Measurements from ENCODE around the gene AACS. TPM values are rescaled to one million over a fixed set of nuclear protein-coding genes. Genes with fewer than 3 reads are reported as not detected.
"Not testable (repeated sequence)": the region's sequence is repeated elsewhere in the genome, so short reads cannot be mapped to it uniquely, and the experiment has no call there.

AACS gene
- total and polyA plus RNA-seq, 4 donors, result 3.4 to 13.6 (median 7.3) TPM

DNA sequence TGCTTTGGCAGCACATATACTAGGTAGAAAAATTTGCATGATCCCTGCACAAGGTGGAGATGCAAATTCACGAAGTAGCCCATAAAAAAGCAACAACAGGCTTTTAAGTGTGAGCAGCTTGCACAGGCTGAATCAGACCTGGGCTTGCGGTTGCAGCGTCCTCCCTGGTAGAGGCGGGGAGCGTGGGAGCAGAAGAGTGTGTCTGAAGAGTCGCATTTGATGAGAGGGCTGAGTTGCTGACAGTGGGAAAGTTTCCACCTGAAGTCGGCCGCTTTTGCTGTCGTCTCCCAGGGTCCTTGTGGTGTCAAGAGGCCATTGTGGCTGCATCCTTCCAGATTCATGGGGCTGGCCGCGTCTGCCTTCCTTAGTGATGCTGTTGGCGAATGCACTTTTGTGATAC is 6.2 kb downstream of the AACS start:
- Histone ChIP-seq H3K27me3 (ENCODE audit: control insufficient read depth in 4 of 4, insufficient read depth in 4 of 4, low read length in 3 of 4) (no peaks in the 10 kb centered on the region), H3K9me3 (ENCODE audit: control insufficient read depth in 4 of 4, low read length in 3 of 4) (no peaks in the 10 kb centered on the region), H3K27ac (ENCODE audit: low read depth in 1 of 2, low read length in 2 of 2) (no peak overlapping the region), H3K4me3 (ENCODE audit: low read depth in 1 of 3, low read length in 3 of 3) (no peak overlapping the region), H3K4me1 (ENCODE audit: control insufficient read depth in 4 of 4, insufficient read depth in 4 of 4, low read length in 3 of 4) (no peaks in the 10 kb centered on the region), H3K9ac (ENCODE audit: low read depth in 1 of 2, low read length in 2 of 2) (no peak overlapping the region), H3K36me3 (ENCODE audit: control insufficient read depth in 4 of 4, insufficient read depth in 3 of 4, low read depth in 1 of 4, low read length in 3 of 4) (peaks cover 0 to 3% (median 1%) of the 10 kb centered on the region in 4 donors)
- TF ChIP-seq NR2F2 (IDR thresholded peaks at IDR 0.05), result no peak
- TF ChIP-seq, protein P1, sequence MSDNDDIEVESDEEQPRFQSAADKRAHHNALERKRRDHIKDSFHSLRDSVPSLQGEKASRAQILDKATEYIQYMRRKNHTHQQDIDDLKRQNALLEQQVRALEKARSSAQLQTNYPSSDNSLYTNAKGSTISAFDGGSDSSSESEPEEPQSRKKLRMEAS (IDR thresholded peaks at IDR 0.05), result no peak
- no peak for TF ChIP-seq EGR1 (IDR thresholded peaks at IDR 0.05; ENCODE audit: low read depth in 2 of 2)
- no peak for TF ChIP-seq RXRA (IDR thresholded peaks at IDR 0.05)
- DNase-seq (ENCODE audit: low spot score), result no peak
- WGBS, result 97% methylated on average over 12 of the region's 12 CpGs

DNA sequence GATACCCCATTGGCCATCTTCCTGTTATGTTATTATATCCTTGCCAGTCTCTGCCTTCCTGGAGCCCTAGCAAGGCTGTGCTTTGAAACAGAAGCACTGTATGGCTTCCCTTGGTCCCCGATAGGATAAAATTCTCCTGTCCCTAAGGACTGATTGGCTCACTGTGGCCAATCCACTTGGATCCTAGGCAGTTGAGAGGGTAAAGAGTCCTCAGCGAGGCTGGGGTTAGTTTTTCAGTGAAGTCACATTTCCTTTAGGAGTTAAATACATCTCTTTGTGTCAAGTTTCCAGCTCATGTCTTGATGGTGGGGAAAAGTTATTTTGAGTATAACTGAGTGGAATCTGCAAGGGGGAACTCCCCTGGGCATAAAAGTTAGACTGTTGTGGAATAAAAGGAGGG is 7.3 kb downstream of the AACS start:
- Histone ChIP-seq H3K4me3 (ENCODE audit: low read depth in 1 of 3, low read length in 3 of 3) (no peak overlapping the region), H3K27ac (ENCODE audit: low read depth in 1 of 2, low read length in 2 of 2) (no peak overlapping the region), H3K9me3 (ENCODE audit: control insufficient read depth in 4 of 4, low read length in 3 of 4) (no peaks in the 10 kb centered on the region), H3K27me3 (ENCODE audit: control insufficient read depth in 4 of 4, insufficient read depth in 4 of 4, low read length in 3 of 4) (no peaks in the 10 kb centered on the region), H3K4me1 (ENCODE audit: control insufficient read depth in 4 of 4, insufficient read depth in 4 of 4, low read length in 3 of 4) (no peaks in the 10 kb centered on the region), H3K36me3 (ENCODE audit: control insufficient read depth in 4 of 4, insufficient read depth in 3 of 4, low read depth in 1 of 4, low read length in 3 of 4) (peaks cover 0 to 3% (median 2%) of the 10 kb centered on the region in 4 donors), H3K9ac (ENCODE audit: low read depth in 1 of 2, low read length in 2 of 2) (no peak overlapping the region)
- TF ChIP-seq RXRA (IDR thresholded peaks at IDR 0.05) (no peak), EGR1 (IDR thresholded peaks at IDR 0.05; ENCODE audit: low read depth in 2 of 2) (no peak), HNF4A (conservative IDR thresholded peaks at IDR 0.05) (no peak), FOXA2 (IDR thresholded peaks at IDR 0.05) (no peak), NR2F2 (IDR thresholded peaks at IDR 0.05) (no peak), YY1 (IDR thresholded peaks at IDR 0.05) (no peak), GABPA (IDR thresholded peaks at IDR 0.05 in 1 of 2, conservative IDR thresholded peaks at IDR 0.05 in 1 of 2) (no peak), TAF1 (conservative IDR thresholded peaks at IDR 0.05) (no peak), SP1 (IDR thresholded peaks at IDR 0.05) (no peak), JUND (IDR thresholded peaks at IDR 0.05) (no peak), HNF4G (IDR thresholded peaks at IDR 0.05) (no peak), RAD21 (IDR thresholded peaks at IDR 0.05) (no peak), FOXA1 (IDR thresholded peaks at IDR 0.05) (no peak)
- TF ChIP-seq, protein P2, sequence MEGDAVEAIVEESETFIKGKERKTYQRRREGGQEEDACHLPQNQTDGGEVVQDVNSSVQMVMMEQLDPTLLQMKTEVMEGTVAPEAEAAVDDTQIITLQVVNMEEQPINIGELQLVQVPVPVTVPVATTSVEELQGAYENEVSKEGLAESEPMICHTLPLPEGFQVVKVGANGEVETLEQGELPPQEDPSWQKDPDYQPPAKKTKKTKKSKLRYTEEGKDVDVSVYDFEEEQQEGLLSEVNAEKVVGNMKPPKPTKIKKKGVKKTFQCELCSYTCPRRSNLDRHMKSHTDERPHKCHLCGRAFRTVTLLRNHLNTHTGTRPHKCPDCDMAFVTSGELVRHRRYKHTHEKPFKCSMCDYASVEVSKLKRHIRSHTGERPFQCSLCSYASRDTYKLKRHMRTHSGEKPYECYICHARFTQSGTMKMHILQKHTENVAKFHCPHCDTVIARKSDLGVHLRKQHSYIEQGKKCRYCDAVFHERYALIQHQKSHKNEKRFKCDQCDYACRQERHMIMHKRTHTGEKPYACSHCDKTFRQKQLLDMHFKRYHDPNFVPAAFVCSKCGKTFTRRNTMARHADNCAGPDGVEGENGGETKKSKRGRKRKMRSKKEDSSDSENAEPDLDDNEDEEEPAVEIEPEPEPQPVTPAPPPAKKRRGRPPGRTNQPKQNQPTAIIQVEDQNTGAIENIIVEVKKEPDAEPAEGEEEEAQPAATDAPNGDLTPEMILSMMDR (IDR thresholded peaks at IDR 0.05; ENCODE audit: low read depth, low read length, missing input control), result no peak
- TF ChIP-seq, protein P3, sequence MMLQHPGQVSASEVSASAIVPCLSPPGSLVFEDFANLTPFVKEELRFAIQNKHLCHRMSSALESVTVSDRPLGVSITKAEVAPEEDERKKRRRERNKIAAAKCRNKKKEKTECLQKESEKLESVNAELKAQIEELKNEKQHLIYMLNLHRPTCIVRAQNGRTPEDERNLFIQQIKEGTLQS (IDR thresholded peaks at IDR 0.05), result no peak
- TF ChIP-seq, protein P4, sequence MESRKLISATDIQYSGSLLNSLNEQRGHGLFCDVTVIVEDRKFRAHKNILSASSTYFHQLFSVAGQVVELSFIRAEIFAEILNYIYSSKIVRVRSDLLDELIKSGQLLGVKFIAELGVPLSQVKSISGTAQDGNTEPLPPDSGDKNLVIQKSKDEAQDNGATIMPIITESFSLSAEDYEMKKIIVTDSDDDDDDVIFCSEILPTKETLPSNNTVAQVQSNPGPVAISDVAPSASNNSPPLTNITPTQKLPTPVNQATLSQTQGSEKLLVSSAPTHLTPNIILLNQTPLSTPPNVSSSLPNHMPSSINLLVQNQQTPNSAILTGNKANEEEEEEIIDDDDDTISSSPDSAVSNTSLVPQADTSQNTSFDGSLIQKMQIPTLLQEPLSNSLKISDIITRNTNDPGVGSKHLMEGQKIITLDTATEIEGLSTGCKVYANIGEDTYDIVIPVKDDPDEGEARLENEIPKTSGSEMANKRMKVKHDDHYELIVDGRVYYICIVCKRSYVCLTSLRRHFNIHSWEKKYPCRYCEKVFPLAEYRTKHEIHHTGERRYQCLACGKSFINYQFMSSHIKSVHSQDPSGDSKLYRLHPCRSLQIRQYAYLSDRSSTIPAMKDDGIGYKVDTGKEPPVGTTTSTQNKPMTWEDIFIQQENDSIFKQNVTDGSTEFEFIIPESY (IDR thresholded peaks at IDR 0.05), result no peak
- TF ChIP-seq, protein P1 (IDR thresholded peaks at IDR 0.05), result no peak
- TF ChIP-seq, protein P5, sequence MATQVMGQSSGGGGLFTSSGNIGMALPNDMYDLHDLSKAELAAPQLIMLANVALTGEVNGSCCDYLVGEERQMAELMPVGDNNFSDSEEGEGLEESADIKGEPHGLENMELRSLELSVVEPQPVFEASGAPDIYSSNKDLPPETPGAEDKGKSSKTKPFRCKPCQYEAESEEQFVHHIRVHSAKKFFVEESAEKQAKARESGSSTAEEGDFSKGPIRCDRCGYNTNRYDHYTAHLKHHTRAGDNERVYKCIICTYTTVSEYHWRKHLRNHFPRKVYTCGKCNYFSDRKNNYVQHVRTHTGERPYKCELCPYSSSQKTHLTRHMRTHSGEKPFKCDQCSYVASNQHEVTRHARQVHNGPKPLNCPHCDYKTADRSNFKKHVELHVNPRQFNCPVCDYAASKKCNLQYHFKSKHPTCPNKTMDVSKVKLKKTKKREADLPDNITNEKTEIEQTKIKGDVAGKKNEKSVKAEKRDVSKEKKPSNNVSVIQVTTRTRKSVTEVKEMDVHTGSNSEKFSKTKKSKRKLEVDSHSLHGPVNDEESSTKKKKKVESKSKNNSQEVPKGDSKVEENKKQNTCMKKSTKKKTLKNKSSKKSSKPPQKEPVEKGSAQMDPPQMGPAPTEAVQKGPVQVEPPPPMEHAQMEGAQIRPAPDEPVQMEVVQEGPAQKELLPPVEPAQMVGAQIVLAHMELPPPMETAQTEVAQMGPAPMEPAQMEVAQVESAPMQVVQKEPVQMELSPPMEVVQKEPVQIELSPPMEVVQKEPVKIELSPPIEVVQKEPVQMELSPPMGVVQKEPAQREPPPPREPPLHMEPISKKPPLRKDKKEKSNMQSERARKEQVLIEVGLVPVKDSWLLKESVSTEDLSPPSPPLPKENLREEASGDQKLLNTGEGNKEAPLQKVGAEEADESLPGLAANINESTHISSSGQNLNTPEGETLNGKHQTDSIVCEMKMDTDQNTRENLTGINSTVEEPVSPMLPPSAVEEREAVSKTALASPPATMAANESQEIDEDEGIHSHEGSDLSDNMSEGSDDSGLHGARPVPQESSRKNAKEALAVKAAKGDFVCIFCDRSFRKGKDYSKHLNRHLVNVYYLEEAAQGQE (IDR thresholded peaks at IDR 0.05), result no peak
- 95% methylated on average over 2 of the region's 2 CpGs for WGBS
- DNase-seq (ENCODE audit: low spot score), result no peak

DNA sequence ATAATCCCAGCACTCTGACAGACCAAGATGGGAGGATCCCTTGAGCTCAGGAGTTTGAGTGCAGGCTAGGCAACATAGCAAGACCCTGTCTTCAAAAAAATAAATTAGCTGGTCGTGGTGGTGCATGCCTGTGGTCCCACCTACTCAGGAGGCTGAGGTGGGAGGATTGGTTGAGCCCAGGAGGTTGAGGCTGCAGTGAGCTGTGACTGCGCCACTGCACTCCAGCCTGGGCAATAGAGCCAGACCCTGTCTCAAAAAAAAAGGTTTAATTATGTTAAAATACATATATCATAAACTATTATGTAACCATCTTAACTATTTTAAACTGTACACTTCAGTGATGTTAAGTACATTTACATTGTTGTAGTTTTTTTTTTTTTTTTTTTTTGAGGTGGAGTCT is 9.1 kb downstream of the AACS start:
- H3K9me3 ChIP-seq (ENCODE audit: control insufficient read depth in 4 of 4, low read length in 3 of 4); H3K27me3 ChIP-seq (ENCODE audit: control insufficient read depth in 4 of 4, insufficient read depth in 4 of 4, low read length in 3 of 4); H3K4me3 ChIP-seq (ENCODE audit: low read depth in 1 of 3, low read length in 3 of 3); H3K36me3 ChIP-seq (ENCODE audit: control insufficient read depth in 4 of 4, insufficient read depth in 3 of 4, low read depth in 1 of 4, low read length in 3 of 4); H3K9ac ChIP-seq (ENCODE audit: low read depth in 1 of 2, low read length in 2 of 2); H3K27ac ChIP-seq (ENCODE audit: low read depth in 1 of 2, low read length in 2 of 2); DNase-seq (ENCODE audit: low spot score); H3K4me1 ChIP-seq (ENCODE audit: control insufficient read depth in 4 of 4, insufficient read depth in 4 of 4, low read length in 3 of 4): not testable (repeated sequence)
- 93% methylated on average over 2 of the region's 2 CpGs for WGBS
